NCI-H2171 (cell line): ENCODE results near the gene NNMT.

ENCODE experiments used
- DNase-seq: peaks from one replicate; lab custom pipeline; 2025; lab: John Stamatoyannopoulos, UW

Gene NNMT

DNA sequence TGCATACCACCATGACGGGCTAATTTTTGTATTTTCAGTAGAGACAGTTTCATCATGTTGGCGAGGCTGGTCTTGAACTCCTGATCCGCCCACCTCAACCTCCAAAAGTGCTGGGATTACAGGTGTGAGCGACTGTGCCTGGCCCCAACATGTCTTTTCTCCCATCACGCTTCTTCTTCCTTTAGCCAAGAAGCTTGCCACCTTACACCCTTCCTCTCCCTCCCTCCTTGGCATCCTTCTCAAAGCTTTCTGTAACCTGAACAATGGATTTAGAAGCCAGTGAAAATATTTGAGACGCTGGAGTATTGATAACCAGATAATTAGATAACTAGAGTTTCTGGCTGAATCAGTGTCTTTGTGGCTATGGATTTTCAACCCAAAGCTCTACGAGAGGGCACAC lies 11.3 kb upstream of the NNMT start:
- DNase-seq: no peak

- no peak for DNase-seq
Observed at GRCh38 chr11:114285599-114285998, 10.6 kb upstream of the NNMT start.

- no peak for DNase-seq
Observed at GRCh38 chr11:114286229-114286628, 10.0 kb upstream of the NNMT start.

DNA sequence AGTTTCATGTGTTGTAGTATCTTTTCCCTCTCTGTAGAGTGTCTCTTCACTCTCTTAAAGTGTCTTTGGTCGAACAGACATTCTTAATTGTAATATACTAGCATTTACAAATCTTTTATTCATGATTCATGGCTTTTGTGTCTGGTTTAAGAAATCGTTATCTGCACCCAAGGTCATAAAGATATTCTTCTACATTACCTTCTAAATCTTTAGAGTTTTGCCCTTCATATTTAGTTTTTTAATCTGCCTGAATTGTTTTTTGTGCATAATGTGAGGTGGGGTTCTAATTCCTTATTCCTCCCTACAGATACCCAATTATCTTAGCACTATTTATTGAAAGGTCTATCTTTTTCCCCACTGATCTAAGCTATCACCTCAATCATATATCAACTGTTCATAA lies 9.0 kb upstream of the NNMT start:
- no peak for DNase-seq

- no peak for DNase-seq
Observed at GRCh38 chr11:114288136-114288535, 8.1 kb upstream of the NNMT start.

DNA sequence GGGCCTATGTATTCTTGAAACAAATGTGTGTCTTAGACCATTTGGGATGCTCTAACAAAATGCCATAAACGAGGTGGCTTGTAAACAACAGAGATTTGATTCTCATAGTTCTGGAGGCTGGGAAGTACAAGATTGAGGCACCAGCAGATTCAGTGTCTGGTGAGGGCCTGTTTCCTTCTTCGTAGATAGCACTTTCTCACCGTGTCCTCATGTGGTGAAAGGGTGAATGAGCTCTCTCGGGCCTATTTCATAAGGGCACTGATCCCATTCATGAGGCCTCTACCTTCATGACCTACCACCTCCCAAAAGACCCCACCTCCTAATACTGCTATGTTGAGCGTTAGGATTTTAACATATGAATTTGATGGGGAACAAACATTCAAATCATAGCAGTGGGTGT lies 6.4 kb upstream of the NNMT start:
- no peak for DNase-seq

DNA sequence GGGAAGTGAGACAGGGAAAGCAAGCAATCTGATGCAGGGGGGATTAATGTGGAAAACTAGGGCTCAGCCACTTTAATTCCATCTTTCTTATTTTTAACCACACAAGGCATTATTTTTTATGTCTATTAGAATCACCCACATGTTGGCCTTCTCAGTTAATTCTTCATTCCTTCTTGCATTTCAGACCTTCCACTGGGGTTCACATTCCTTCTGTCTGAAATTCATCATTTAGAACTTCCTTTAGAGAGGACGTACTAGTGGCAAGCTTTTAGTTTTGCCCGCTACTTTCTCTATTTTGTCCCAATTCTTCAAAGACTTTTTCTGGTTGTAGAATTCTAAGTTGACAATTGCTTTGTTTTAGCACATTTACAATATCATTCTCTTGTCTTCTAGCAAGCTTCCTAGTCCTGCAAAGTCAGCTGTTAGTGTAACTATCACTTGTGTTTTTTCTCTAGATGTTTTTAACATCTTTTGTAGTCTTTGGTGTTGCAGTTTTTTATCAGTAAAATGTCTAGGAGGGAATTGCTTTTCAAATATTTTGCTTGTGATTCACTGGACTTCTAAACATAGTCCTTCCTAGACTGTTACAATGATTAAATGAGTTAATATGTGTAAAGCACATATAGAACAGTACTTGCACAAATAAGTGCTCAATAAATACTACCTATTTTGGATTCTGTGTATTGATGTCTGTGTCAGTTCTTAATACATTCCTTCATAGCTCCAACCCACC lies 5.5 kb upstream of the NNMT start:
- DNase-seq: no peak

GRCh38 chr11:114291381-114291780 lies 4.8 kb upstream of the NNMT start:
- no peak for DNase-seq

DNA sequence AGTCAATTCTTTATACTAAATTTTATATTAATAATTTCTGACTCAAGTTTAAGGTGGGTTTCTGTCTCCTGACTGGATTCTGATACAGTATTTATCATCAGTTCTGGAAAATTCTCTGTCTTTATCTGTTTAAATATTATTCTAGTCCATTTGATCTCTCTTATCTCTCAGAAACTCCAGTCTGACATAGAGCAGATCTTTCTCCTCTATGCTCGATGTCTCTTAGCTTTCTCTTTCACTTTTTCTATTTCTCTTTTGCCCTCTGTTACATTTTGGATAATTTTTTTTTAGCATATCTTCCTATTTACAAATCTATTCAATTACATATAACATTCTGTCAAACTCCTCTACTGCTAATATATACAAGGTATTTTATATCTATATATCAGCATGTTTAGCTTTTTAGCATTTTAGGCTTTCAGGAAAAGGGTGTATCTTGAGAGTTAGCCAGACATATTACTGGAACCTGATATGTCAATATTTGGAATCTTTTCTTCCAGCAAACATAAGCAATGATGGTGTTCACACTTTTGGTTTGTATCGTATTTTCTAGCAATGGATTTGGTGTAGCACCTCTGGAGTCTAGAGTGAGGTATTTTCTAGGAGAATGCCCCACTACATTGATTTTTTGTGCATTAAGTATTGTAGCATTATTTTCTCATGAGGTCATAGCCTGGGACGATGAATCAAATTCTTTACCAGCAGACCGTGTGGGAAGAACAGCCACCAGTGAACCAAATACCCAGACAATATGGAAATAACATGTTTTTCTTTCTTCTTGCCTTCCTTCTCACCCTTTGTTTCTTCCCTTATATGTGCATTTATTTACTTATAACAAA lies 4.1 kb upstream of the NNMT start:
- DNase-seq: no peak

- DNase-seq: no peak
Observed at GRCh38 chr11:114293201-114293711, 2.9 kb upstream of the NNMT start.

- DNase-seq: no peak
Observed at GRCh38 chr11:114296605-114297372, 590 bp downstream of the NNMT start.

- DNase-seq: no peak
Observed at GRCh38 chr11:114297806-114298709, 1.9 kb downstream of the NNMT start.

- no peak for DNase-seq
Observed at GRCh38 chr11:114298710-114299109, 2.5 kb downstream of the NNMT start.

- DNase-seq: no peak
Observed at GRCh38 chr11:114301088-114301487, 4.9 kb downstream of the NNMT start.

DNA sequence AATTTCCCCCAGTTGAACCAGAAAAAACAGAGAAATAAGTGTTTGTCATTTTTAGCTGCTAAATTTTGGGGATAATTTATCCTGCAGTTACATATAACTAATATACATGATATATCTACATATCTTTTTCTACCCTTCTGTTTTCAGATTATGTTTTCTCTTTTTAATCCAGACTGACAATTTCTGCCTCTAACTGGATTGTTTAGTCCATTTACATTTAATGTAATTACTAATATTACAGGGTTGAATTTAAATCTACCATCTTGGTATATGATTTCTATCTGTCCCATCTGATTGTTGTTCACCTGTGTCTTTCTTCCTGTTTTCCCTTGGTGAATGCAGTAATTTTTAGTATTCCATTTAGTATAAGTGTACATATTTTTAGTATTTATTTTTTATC lies 5.7 kb downstream of the NNMT start:
- DNase-seq: no peak

DNA sequence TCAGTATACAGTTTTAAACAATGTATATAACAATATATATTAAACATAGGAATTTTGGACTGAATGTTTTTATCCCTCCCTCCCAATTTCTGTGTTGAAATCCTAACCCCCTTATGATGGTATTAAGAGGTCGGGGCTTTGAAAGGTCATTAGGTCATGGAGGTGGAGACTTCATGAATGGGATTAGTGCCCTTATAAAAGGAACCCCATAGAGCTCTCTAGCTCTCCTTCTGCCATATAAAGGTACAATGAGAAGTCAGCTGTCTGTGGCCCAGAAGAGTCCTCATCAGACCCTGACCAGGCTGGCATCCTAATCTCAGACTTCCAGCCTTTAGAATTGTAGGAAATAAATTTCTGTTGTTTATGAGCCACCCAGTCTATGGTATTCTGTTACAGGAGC lies 6.5 kb downstream of the NNMT start:
- no peak for DNase-seq

- DNase-seq: no peak
Observed at GRCh38 chr11:114304065-114304464, 7.9 kb downstream of the NNMT start.

GRCh38 chr11:114304969-114305368 lies 8.8 kb downstream of the NNMT start:
- DNase-seq: no peak

GRCh38 chr11:114307524-114308203 lies 11.5 kb downstream of the NNMT start:
- no peak for DNase-seq

DNA sequence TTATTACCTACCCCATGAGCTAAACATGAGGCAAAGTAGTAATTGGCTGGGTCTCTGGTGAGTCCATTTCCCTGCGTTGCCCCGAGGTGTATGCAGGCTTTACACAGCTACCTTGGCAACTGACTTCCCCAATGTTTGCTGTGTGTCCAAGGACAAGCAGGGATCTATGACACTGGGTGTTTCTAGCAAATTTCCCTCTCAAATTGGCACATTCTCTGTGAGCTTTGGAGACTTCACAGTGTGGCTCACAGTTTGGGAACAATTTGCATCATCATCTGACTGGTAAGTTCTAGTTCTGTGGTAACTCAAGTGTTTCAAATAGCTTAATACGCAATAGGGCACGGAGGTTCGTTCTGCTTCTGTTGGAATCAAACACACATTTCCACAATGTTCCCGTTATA lies 12.5 kb downstream of the NNMT start:
- no peak for DNase-seq

GRCh38 chr11:114309517-114309916 lies 13.3 kb downstream of the NNMT start:
- no peak for DNase-seq
